Neural cell (in vitro differentiated cells): ENCODE measurements around the gene TLR9. TPM values are rescaled to one million over a fixed set of nuclear protein-coding genes. Genes with fewer than 3 reads are reported as not detected.

ENCODE experiments used
- H2AFZ ChIP-seq: fragments of 200-600, 300-800 bp; sonication (generic), shearing (Covaris generic); 2 replicates; pipeline ENCODE4 v1.6.0; 2014; ENCODE audit warnings: low read depth, mild to moderate bottlenecking, antibody characterized with exemption, low read length, moderate library complexity
- H3F3A ChIP-seq: fragments of 200-600 bp; shearing (Covaris generic); 2 replicates; pipeline ENCODE4 v1.6.1; 2016; ENCODE audit warnings: mild to moderate bottlenecking, moderate library complexity, mixed read lengths, antibody characterized with exemption, low read length; ENCODE audit not compliant: insufficient read depth, poor library complexity, severe bottlenecking
- H3K27ac ChIP-seq: fragments of 200-600, 300-800 bp; sonication (generic), shearing (Covaris generic); 2 replicates; pipeline ENCODE4 v1.5.1; 2014; ENCODE audit warnings: mild to moderate bottlenecking, low read length, moderate library complexity
- H3K27me3 ChIP-seq: fragments of 300-800, 200-600 bp; sonication (generic), shearing (Covaris generic); 2 replicates; pipeline ENCODE4 v1.6.0; 2014; ENCODE audit warnings: mild to moderate bottlenecking, low read depth, low read length, moderate library complexity; ENCODE audit not compliant: insufficient read depth
- H3K36me3 ChIP-seq: fragments of 300-800, 200-600 bp; sonication (generic), shearing (Covaris generic); 2 replicates; pipeline ENCODE4 v1.5.1; 2014; ENCODE audit warnings: mild to moderate bottlenecking, antibody characterized with exemption, low read length, moderate library complexity; ENCODE audit not compliant: insufficient read depth
- H3K4me2 ChIP-seq: fragments of 300-800, 200-600 bp; sonication (generic), shearing (Covaris generic); 2 replicates; pipeline ENCODE4 v1.6.0; 2014; ENCODE audit warnings: mild to moderate bottlenecking, low read length
- H3K4me3 ChIP-seq: fragments of 300-800, 200-600 bp; sonication (generic), shearing (Covaris generic); 2 replicates; pipeline ENCODE4 v1.5.1; 2014; ENCODE audit warnings: mild to moderate bottlenecking, low read length, moderate library complexity
- H3K79me2 ChIP-seq: fragments of 200-600 bp; shearing (Covaris generic); replicated peaks from 2 replicates; pipeline ENCODE4 v1.6.0; 2014; ENCODE audit warnings: mild to moderate bottlenecking, low read length, moderate library complexity; ENCODE audit not compliant: insufficient read depth
- H3K9ac ChIP-seq: fragments of 300-800, 200-600 bp; sonication (generic), shearing (Covaris generic); 2 replicates; pipeline ENCODE4 v1.6.1; 2016; ENCODE audit warnings: mild to moderate bottlenecking, low read length, mixed read lengths
- H3K9me2 ChIP-seq: fragments of 200-600 bp; shearing (Covaris generic); 2 replicates; pipeline ENCODE4 v1.6.1; 2016; ENCODE audit warnings: mild to moderate bottlenecking, low read length, mixed read lengths; ENCODE audit not compliant: insufficient read depth
- H3K9me3 ChIP-seq: fragments of 200-600, 300-800 bp; sonication (generic), shearing (Covaris generic); 2 replicates; pipeline ENCODE4 v1.6.1; 2016; ENCODE audit warnings: mild to moderate bottlenecking, mixed run types, low read length, moderate library complexity, mixed read lengths
- H4K20me1 ChIP-seq: fragments of 200-600 bp; shearing (Covaris generic); 2 replicates; pipeline ENCODE4 v1.6.1; 2016; ENCODE audit warnings: mild to moderate bottlenecking, mixed run types; ENCODE audit not compliant: insufficient read depth
- CTCF ChIP-seq: fragments of 450-650 bp; IDR thresholded peaks from 2 replicates; pipeline ENCODE4 v1.5.1; 2014; ENCODE audit warnings: antibody characterized with exemption, mild to moderate bottlenecking, moderate library complexity; ENCODE audit not compliant: poor library complexity, severe bottlenecking
- EP300 ChIP-seq: fragments of 450-650 bp; conservative IDR thresholded peaks from 2 replicates; pipeline ENCODE4 v1.6.1; 2014; ENCODE audit warnings: antibody characterized with exemption, mild to moderate bottlenecking, moderate library complexity; ENCODE audit not compliant: poor library complexity, severe bottlenecking
- EZH2 ChIP-seq: fragments of 200-600, 300-800 bp; shearing (Covaris generic), sonication (generic); IDR thresholded peaks from 2 replicates; pipeline ENCODE4 v1.6.1; 2014; ENCODE audit warnings: antibody characterized with exemption, low read length, borderline replicate concordance, mild to moderate bottlenecking; ENCODE audit not compliant: insufficient read depth, poor library complexity, severe bottlenecking
- MXI1 ChIP-seq: fragments of 450-650 bp; conservative IDR thresholded peaks from 2 replicates; pipeline ENCODE4 v1.6.1; 2014; ENCODE audit warnings: antibody characterized with exemption, mild to moderate bottlenecking; ENCODE audit not compliant: poor library complexity, severe bottlenecking
- POLR2AphosphoS5 ChIP-seq: IDR thresholded peaks from 2 replicates; pipeline ENCODE4 v1.6.1; 2012
- RAD21 ChIP-seq: fragments of 450-650 bp; conservative IDR thresholded peaks from 2 replicates; pipeline ENCODE4 v1.6.1; 2014; ENCODE audit warnings: antibody characterized with exemption, mild to moderate bottlenecking, moderate library complexity
- REST ChIP-seq: IDR thresholded peaks from 2 replicates; pipeline ENCODE4 v1.6.1; 2012; ENCODE audit warnings: borderline replicate concordance
- SMC3 ChIP-seq: fragments of 450-650 bp; conservative IDR thresholded peaks from 2 replicates; pipeline ENCODE4 v1.6.1; 2014; ENCODE audit warnings: antibody characterized with exemption, mild to moderate bottlenecking, moderate library complexity; ENCODE audit not compliant: poor library complexity
- TAF1 ChIP-seq: IDR thresholded peaks from 2 replicates; pipeline ENCODE4 v1.6.1; 2012; ENCODE audit warnings: low read depth
- polyA plus RNA-seq: library from polyadenylated mRNA; depleted of rRNA; stranded (reverse); fragments of >200 nt; gene quantifications from 2 replicates; pipeline ENCODE4 v1.2.3, GENCODE V29; 2014

The TLR9 gene
- polyA plus RNA-seq, 1 donor from 2014 or later, result not detected

- no peaks in the 10 kb centered on the region for H3K9me2 ChIP-seq
- H3K4me3 ChIP-seq, result no peak overlapping the region
- no peak overlapping the region for H2AFZ ChIP-seq
- H4K20me1 ChIP-seq, result no peaks in the 10 kb centered on the region
- no peaks in the 10 kb centered on the region for H3K27me3 ChIP-seq
- H3K27ac ChIP-seq, result no peak overlapping the region
- H3F3A ChIP-seq, result no peaks in the 10 kb centered on the region
- no peaks in the 10 kb centered on the region for H3K79me2 ChIP-seq
- no peaks in the 10 kb centered on the region for H3K36me3 ChIP-seq
- no peak overlapping the region for H3K4me2 ChIP-seq
- H3K9ac ChIP-seq, result no peak overlapping the region
- H3K9me3 ChIP-seq, result no peaks in the 10 kb centered on the region
- TF ChIP-seq EZH2, result no peak
- TF ChIP-seq RAD21, result no peak
- TF ChIP-seq SMC3, result no peak
- TF ChIP-seq MXI1, result no peak
- no peak for TF ChIP-seq EP300
- no peak for TF ChIP-seq REST
- TF ChIP-seq TAF1, result no peak
- TF ChIP-seq CTCF, result no peak
- no peak for TF ChIP-seq POLR2AphosphoS5
Observed at GRCh38 chr3:52186729-52187128, 38.7 kb downstream of the TLR9 start.

GRCh38 chr3:52185837-52186236 is 39.6 kb downstream of the TLR9 start:
- no peaks in the 10 kb centered on the region for H3K36me3 ChIP-seq
- no peaks in the 10 kb centered on the region for H3K27me3 ChIP-seq
- H3K9me3 ChIP-seq, result no peaks in the 10 kb centered on the region
- H3K4me3 ChIP-seq, result no peak overlapping the region
- no peak overlapping the region for H3K9ac ChIP-seq
- no peak overlapping the region for H2AFZ ChIP-seq
- H3F3A ChIP-seq, result no peaks in the 10 kb centered on the region
- H3K27ac ChIP-seq, result no peak overlapping the region
- TF ChIP-seq TAF1 (no peak), REST (no peak), SMC3 (no peak), EP300 (no peak), EZH2 (no peak), POLR2AphosphoS5 (no peak), CTCF (no peak), MXI1 (no peak), RAD21 (no peak)
- H4K20me1 ChIP-seq, result no peaks in the 10 kb centered on the region
- H3K79me2 ChIP-seq, result no peaks in the 10 kb centered on the region
- H3K9me2 ChIP-seq, result no peaks in the 10 kb centered on the region
- H3K4me2 ChIP-seq, result no peak overlapping the region
